K562 (cell line): Measurements from ENCODE around the gene DAD1. TPM values are rescaled to one million over a fixed set of nuclear protein-coding genes. Genes with fewer than 3 reads are reported as not detected.

ENCODE experiments used
- HIVEP1 ChIP-seq: fragments of 250-450 bp; sonication (Bioruptor Pico); IDR thresholded peaks from 2 replicates; pipeline ENCODE4 v1.4.0; 2020; ENCODE audit warnings: mild to moderate bottlenecking
- NFXL1 ChIP-seq: fragments of 450-650 bp; formaldehyde crosslinking; IDR thresholded peaks from 2 replicates; pipeline ENCODE4 v1.4.0; 2021; ENCODE audit warnings: mild to moderate bottlenecking
- RUNX1 ChIP-seq: sonication (generic); IDR thresholded peaks from 2 replicates; pipeline ENCODE4 v1.6.1; 2016; ENCODE audit warnings: antibody characterized with exemption, low read depth
- SLC30A9 ChIP-seq: fragments of 250-450 bp; sonication (Bioruptor Pico); IDR thresholded peaks from 2 replicates; pipeline ENCODE4 v1.8.0; 2022; ENCODE audit warnings: mild to moderate bottlenecking, moderate library complexity
- SREBF2 ChIP-seq: sonication (generic); formaldehyde crosslinking; IDR thresholded peaks from 2 replicates; pipeline ENCODE4 v1.4.0; 2020; ENCODE audit warnings: mild to moderate bottlenecking, missing genetic modification reagents
- TFAM ChIP-seq: fragments of 250-450 bp; sonication (Bioruptor Pico); conservative IDR thresholded peaks from 2 replicates; pipeline ENCODE4 v1.5.0; 2021; ENCODE audit warnings: mild to moderate bottlenecking, moderate library complexity
- ZNF324 ChIP-seq: fragments of 250-450 bp; sonication (Bioruptor Pico); IDR thresholded peaks from 2 replicates; pipeline ENCODE4 v1.4.0; 2020; ENCODE audit warnings: mild to moderate bottlenecking
- ZNF445 ChIP-seq: fragments of 250-450 bp; sonication (Bioruptor Pico); IDR thresholded peaks from 2 replicates; pipeline ENCODE4 v1.4.0; 2020; ENCODE audit warnings: low read depth, mild to moderate bottlenecking, moderate library complexity
- ZNF551 ChIP-seq: fragments of 250-450 bp; sonication (Bioruptor Pico); IDR thresholded peaks from 2 replicates; pipeline ENCODE4 v1.5.0; 2021; ENCODE audit warnings: mild to moderate bottlenecking, moderate library complexity
- polyA plus RNA-seq, 8 experiments: library from polyadenylated mRNA; depleted of rRNA in 4 of 8; stranded (reverse) in 5 of 8; unstranded in 3 of 8; fragments of >200 nt; fragmentation: Nextera tagmentation in 2 of 8; fragmentation: Illumina TruSeq in 1 of 8; extraction: Ambion mirVana in 2 of 8; extraction: Trizol in 1 of 8; gene quantifications; 2 replicates each; pipeline versions ENCODE4 v1.2.1 to v1.2.3, GENCODE V29; 2011 to 2014; ENCODE audit warnings: inconsistent platforms in 1 of 8, missing spikeins in 1 of 8
- total RNA-seq, 7 experiments: library from RNA; depleted of rRNA in 6 of 7; stranded (reverse); fragments of >200 nt in 6 of 7; fragmentation: Illumina TruSeq in 2 of 7; extraction: Trizol in 2 of 7; gene quantifications; 2 replicates each; pipeline versions ENCODE4 v1.2.1 to v1.2.3, GENCODE V29; 2011 to 2021; ENCODE audit warnings: low replicate concordance in 1 of 7
- TF ChIP-seq, protein P1 (sequence below): fragments of 450-650 bp; formaldehyde crosslinking; IDR thresholded peaks from 2 replicates; pipeline ENCODE4 v1.4.0; 2020; ENCODE audit warnings: mild to moderate bottlenecking, mixed read lengths
- TF ChIP-seq, protein P2 (sequence below): fragments of 250-450 bp; sonication (Bioruptor Pico); IDR thresholded peaks from 2 replicates; pipeline ENCODE4 v1.5.0; 2022; ENCODE audit warnings: mild to moderate bottlenecking
- TF ChIP-seq, protein P3 (sequence below): fragments of 450-650 bp; IDR thresholded peaks from 2 replicates; pipeline ENCODE4 v1.6.1; 2016; ENCODE audit warnings: mild to moderate bottlenecking, moderate library complexity
- TF ChIP-seq, protein P4 (sequence below): sonication (generic); formaldehyde crosslinking; IDR thresholded peaks from 2 replicates; pipeline ENCODE4 v1.5.0; 2020; ENCODE audit warnings: missing genetic modification reagents

DAD1 gene
- total and polyA plus RNA-seq, 9 of the 15 experiments (the other 6 are each of a cell fraction or from before 2014, with no cell fraction given) = 104 to 617 (median 222) TPM

DNA sequence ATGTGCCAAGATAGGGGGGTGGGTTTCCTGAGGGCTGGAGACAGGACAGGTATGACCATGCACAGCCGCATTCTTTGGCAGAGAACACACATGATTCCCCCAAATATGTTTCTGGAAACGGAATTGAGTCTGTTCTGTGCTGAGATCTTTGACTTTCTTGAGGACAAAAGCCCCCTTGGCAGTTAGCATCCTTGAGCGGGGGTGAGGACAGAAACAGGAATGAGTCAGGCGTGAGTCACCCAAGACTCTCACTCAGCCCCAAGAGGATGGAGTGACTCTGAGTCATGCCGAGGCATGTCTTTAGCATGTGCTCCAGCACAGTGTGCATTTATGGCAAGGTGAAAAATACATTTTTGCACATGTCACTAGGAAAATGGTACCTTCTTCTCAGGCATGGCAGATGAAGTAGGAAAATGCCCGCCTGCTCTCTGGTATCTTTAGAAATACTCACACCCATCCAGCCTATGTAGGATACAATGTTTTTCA lies 52.1 kb downstream of the DAD1 start (continued):
- TF ChIP-seq, protein P1, sequence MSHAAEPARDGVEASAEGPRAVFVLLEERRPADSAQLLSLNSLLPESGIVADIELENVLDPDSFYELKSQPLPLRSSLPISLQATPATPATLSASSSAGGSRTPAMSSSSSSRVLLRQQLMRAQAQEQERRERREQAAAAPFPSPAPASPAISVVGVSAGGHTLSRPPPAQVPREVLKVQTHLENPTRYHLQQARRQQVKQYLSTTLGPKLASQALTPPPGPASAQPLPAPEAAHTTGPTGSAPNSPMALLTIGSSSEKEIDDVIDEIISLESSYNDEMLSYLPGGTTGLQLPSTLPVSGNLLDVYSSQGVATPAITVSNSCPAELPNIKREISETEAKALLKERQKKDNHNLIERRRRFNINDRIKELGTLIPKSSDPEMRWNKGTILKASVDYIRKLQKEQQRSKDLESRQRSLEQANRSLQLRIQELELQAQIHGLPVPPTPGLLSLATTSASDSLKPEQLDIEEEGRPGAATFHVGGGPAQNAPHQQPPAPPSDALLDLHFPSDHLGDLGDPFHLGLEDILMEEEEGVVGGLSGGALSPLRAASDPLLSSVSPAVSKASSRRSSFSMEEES (CRISPR knock-in tag) = no peak
- no peak for TF ChIP-seq ZNF445 (CRISPR knock-in tag)
- no peak for TF ChIP-seq NFXL1 (CRISPR knock-in tag)
- TF ChIP-seq, protein P2, sequence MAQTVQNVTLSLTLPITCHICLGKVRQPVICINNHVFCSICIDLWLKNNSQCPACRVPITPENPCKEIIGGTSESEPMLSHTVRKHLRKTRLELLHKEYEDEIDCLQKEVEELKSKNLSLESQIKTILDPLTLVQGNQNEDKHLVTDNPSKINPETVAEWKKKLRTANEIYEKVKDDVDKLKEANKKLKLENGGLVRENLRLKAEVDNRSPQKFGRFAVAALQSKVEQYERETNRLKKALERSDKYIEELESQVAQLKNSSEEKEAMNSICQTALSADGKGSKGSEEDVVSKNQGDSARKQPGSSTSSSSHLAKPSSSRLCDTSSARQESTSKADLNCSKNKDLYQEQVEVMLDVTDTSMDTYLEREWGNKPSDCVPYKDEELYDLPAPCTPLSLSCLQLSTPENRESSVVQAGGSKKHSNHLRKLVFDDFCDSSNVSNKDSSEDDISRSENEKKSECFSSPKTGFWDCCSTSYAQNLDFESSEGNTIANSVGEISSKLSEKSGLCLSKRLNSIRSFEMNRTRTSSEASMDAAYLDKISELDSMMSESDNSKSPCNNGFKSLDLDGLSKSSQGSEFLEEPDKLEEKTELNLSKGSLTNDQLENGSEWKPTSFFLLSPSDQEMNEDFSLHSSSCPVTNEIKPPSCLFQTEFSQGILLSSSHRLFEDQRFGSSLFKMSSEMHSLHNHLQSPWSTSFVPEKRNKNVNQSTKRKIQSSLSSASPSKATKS (CRISPR knock-in tag) = no peak
- TF ChIP-seq, protein P3, sequence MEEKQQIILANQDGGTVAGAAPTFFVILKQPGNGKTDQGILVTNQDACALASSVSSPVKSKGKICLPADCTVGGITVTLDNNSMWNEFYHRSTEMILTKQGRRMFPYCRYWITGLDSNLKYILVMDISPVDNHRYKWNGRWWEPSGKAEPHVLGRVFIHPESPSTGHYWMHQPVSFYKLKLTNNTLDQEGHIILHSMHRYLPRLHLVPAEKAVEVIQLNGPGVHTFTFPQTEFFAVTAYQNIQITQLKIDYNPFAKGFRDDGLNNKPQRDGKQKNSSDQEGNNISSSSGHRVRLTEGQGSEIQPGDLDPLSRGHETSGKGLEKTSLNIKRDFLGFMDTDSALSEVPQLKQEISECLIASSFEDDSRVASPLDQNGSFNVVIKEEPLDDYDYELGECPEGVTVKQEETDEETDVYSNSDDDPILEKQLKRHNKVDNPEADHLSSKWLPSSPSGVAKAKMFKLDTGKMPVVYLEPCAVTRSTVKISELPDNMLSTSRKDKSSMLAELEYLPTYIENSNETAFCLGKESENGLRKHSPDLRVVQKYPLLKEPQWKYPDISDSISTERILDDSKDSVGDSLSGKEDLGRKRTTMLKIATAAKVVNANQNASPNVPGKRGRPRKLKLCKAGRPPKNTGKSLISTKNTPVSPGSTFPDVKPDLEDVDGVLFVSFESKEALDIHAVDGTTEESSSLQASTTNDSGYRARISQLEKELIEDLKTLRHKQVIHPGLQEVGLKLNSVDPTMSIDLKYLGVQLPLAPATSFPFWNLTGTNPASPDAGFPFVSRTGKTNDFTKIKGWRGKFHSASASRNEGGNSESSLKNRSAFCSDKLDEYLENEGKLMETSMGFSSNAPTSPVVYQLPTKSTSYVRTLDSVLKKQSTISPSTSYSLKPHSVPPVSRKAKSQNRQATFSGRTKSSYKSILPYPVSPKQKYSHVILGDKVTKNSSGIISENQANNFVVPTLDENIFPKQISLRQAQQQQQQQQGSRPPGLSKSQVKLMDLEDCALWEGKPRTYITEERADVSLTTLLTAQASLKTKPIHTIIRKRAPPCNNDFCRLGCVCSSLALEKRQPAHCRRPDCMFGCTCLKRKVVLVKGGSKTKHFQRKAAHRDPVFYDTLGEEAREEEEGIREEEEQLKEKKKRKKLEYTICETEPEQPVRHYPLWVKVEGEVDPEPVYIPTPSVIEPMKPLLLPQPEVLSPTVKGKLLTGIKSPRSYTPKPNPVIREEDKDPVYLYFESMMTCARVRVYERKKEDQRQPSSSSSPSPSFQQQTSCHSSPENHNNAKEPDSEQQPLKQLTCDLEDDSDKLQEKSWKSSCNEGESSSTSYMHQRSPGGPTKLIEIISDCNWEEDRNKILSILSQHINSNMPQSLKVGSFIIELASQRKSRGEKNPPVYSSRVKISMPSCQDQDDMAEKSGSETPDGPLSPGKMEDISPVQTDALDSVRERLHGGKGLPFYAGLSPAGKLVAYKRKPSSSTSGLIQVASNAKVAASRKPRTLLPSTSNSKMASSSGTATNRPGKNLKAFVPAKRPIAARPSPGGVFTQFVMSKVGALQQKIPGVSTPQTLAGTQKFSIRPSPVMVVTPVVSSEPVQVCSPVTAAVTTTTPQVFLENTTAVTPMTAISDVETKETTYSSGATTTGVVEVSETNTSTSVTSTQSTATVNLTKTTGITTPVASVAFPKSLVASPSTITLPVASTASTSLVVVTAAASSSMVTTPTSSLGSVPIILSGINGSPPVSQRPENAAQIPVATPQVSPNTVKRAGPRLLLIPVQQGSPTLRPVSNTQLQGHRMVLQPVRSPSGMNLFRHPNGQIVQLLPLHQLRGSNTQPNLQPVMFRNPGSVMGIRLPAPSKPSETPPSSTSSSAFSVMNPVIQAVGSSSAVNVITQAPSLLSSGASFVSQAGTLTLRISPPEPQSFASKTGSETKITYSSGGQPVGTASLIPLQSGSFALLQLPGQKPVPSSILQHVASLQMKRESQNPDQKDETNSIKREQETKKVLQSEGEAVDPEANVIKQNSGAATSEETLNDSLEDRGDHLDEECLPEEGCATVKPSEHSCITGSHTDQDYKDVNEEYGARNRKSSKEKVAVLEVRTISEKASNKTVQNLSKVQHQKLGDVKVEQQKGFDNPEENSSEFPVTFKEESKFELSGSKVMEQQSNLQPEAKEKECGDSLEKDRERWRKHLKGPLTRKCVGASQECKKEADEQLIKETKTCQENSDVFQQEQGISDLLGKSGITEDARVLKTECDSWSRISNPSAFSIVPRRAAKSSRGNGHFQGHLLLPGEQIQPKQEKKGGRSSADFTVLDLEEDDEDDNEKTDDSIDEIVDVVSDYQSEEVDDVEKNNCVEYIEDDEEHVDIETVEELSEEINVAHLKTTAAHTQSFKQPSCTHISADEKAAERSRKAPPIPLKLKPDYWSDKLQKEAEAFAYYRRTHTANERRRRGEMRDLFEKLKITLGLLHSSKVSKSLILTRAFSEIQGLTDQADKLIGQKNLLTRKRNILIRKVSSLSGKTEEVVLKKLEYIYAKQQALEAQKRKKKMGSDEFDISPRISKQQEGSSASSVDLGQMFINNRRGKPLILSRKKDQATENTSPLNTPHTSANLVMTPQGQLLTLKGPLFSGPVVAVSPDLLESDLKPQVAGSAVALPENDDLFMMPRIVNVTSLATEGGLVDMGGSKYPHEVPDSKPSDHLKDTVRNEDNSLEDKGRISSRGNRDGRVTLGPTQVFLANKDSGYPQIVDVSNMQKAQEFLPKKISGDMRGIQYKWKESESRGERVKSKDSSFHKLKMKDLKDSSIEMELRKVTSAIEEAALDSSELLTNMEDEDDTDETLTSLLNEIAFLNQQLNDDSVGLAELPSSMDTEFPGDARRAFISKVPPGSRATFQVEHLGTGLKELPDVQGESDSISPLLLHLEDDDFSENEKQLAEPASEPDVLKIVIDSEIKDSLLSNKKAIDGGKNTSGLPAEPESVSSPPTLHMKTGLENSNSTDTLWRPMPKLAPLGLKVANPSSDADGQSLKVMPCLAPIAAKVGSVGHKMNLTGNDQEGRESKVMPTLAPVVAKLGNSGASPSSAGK = peak; percentile 88
- no peak for TF ChIP-seq SREBF2 (CRISPR knock-in tag)
- TF ChIP-seq ZNF551 (CRISPR knock-in tag) = no peak
- no peak for TF ChIP-seq RUNX1
- no peak for TF ChIP-seq TFAM (CRISPR knock-in tag)
- TF ChIP-seq, protein P4, sequence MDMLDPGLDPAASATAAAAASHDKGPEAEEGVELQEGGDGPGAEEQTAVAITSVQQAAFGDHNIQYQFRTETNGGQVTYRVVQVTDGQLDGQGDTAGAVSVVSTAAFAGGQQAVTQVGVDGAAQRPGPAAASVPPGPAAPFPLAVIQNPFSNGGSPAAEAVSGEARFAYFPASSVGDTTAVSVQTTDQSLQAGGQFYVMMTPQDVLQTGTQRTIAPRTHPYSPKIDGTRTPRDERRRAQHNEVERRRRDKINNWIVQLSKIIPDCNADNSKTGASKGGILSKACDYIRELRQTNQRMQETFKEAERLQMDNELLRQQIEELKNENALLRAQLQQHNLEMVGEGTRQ (CRISPR knock-in tag) = no peak
- no peak for TF ChIP-seq SLC30A9 (CRISPR knock-in tag)
- TF ChIP-seq HIVEP1 = no peak
- TF ChIP-seq ZNF324 (CRISPR knock-in tag) = no peak
